OCI-M1 (cell line): ENCODE data around the gene PLCG1.

Experiments used
- DNase-seq: peaks from one replicate; lab custom pipeline; 2025; lab: John Stamatoyannopoulos, UW

PLCG1 gene

GRCh38 chr20:41167118-41167470 lies 29.8 kb downstream of the PLCG1 start:
- DNase-seq: no peak

- peak; percentile 33 for DNase-seq
Measured at GRCh38 chr20:41167481-41168253, 30.3 kb downstream of the PLCG1 start.

GRCh38 chr20:41168281-41169161 lies 31.2 kb downstream of the PLCG1 start:
- DNase-seq: no peak

GRCh38 chr20:41169162-41169690 lies 31.9 kb downstream of the PLCG1 start:
- no peak for DNase-seq

- DNase-seq: no peak
Measured at GRCh38 chr20:41169791-41170351, 32.5 kb downstream of the PLCG1 start.

GRCh38 chr20:41170386-41171105 lies 33.2 kb downstream of the PLCG1 start:
- no peak for DNase-seq

GRCh38 chr20:41171736-41172295 lies 34.5 kb downstream of the PLCG1 start:
- DNase-seq: no peak

- DNase-seq: no peak
Measured at GRCh38 chr20:41172296-41173140, 35.2 kb downstream of the PLCG1 start.

GRCh38 chr20:41173161-41173721 lies 35.9 kb downstream of the PLCG1 start:
- peak; percentile 77 for DNase-seq

- no peak for DNase-seq
Measured at GRCh38 chr20:41173791-41174341, 36.5 kb downstream of the PLCG1 start.

- no peak for DNase-seq
Measured at GRCh38 chr20:41174373-41174772, 37.0 kb downstream of the PLCG1 start.

GRCh38 chr20:41174782-41175181 lies 37.4 kb downstream of the PLCG1 start:
- DNase-seq: no peak

GRCh38 chr20:41175201-41175651 lies 37.9 kb downstream of the PLCG1 start:
- DNase-seq: no peak

- DNase-seq: no peak
Measured at GRCh38 chr20:41175727-41176330, 38.5 kb downstream of the PLCG1 start.

GRCh38 chr20:41176711-41177552 lies 39.6 kb downstream of the PLCG1 start:
- no peak for DNase-seq

GRCh38 chr20:41177636-41178035 lies 40.3 kb downstream of the PLCG1 start:
- no peak for DNase-seq

- DNase-seq: no peak
Measured at GRCh38 chr20:41178495-41178894, 41.2 kb downstream of the PLCG1 start.

GRCh38 chr20:41178904-41179432 lies 41.6 kb downstream of the PLCG1 start:
- no peak for DNase-seq
